T-helper 1 cell (primary cell): ENCODE results near the gene RGS11.
"Not testable (repeated sequence)": the region's sequence is repeated elsewhere in the genome, so short reads cannot be mapped to it uniquely, and the experiment has no call there.

Experiments
- DNase-seq, 5 donors: peaks; one replicate each; pipeline ENCODE4 v3.0.0-alpha.2; 2012 to 2020

RGS11 gene

DNA sequence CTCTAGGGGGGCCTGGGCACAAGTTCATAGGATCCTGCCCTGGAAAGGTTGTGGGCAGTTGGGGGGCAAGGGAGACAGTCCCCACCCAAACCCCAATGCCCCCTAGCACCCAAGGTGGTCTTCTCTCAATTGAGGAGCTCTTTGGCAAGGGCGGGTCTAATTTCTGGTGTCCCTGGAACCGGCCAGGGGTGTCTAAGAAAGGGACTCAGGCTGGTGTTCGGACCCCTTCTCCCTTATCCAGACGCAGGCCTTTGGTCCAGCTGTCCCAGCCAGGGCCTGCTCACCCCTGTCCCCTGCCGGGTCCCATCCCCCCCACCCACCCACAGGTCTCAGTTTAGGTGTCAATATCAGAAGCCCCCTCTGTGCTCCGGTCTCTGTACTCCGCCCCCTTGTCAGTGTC, 3.8 kb upstream of the RGS11 start:
- no peak for DNase-seq

DNA sequence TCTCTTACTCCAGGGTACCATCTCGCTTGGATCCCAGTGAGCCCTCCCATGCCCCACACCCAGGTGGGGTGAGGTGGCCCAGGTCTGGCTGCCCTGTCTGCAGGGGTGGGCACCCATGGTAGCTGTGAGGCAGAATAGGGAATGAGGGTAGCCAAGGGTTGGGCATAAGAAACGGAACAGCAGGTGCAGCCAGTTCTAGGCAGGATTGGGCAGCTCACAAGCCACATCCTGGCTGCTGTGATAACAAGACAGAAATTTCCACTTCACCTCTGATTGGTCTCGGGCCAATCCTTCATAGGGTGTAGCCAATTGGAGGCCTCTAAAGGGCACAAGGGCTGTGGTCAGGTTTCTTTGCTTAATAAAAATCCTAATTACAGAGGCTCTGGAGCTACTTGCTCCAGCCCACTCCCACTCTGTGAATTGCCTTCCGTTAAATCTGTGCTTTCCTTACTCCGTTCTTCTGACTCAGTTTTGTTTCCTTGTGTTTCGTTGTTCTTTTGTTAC, 3.2 kb upstream of the RGS11 start:
- peak in 3 of 5 donors; percentile 25 to 44 (median 39) for DNase-seq

DNA sequence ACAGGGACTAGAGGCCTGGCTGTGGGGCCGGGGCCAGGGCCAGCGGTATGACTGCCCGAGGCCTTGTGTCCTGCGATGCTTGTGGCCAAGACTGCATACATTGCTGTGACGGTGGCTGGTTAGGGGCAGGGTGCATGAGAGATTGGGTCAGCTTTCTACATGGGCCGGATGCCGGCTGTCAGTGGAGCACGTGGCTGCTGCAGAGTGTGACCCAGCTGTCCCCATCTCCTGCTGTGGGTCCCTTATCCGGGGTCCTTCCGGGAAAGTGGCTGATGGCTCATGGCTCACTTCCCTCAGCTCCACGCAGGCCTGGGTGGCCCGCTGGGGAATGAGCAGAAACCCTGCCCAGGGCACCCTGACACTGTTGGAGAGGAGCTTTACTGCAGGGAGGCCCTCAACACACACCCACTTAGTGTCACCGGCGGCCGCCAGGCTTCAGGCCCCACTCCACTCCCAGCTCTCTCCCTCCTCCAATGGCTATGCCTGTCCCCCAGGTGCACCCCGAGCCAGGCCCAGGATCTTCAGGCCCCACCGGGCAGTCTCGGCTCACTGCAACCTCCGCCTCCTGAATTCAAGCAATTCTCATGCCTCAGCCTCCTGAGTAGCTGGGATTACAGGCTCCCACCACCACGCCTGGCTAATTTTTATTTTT, 808 bp upstream of the RGS11 start:
- DNase-seq: no peak

DNA sequence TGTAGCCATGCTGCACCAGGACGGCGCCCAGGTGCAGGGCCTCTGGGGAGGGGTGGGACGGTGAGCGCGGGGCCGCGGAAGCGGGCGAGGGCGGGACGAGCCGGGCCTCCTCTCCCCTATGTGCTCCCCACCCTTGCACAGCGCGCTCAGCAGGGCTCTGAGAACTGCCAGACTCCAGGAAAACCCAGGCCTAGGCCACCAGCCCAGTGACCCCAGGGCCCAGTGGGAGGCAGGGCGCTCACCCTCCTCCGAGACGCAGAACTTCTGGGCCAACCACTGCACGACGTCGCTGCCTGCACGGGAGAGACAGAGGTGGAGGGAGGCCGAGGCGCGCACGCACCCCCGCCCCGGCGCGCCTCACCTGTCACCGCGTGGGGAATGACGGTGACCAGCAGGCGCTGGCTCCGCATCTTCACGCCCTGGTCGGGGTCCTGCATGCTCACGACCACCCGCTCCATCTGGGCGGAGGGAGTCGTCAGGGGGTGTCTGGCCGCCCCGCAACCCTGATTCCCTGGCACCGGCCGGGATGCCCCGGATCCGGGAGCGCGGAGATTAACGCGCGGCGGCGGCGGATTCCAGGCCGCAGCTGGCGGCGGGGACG, 603 bp downstream of the RGS11 start:
- no peak for DNase-seq

DNA sequence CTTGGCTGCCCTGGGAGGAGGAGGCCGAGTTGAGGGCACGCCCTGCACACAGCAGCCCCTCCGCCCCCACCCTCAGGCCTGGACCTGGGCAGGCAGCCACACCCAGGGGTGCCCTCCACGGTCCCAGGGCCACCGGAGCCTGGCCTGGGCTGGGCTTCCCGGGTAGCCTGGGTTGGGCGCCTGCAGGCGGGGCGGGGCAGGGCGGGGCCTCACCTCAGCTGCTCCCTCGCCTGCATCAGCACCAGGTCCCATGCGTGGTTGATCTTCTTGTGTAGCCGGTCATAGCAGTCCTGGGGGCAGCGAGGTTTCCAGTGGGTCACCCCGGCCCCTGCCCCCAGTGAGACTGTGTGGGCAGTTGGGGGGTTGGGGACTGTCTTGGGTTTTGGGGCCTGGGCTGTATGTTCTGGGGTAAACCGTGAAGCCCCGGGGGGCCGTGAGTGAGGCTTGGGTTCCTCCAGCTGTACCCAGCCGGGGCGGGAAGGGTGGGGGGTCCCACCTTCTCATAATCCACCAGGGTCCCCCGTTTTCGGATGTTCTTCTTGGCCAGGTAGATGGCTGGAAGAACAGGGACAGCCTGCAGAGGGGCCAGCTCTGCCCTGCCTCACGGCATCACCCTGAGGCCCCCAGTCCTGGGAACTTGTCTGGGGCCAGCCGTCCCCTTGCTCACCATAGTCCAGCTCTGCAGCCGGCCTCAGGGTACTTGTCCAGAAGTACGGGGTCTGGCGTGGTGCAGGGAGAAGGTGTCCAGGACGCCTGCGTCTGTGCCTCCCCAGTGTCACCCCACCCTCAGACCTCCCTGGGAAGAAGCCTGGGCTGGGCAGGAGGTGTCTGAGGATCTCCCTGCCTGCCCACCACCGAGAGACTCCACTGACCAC, 2.0 kb downstream of the RGS11 start:
- no peak for DNase-seq

DNA sequence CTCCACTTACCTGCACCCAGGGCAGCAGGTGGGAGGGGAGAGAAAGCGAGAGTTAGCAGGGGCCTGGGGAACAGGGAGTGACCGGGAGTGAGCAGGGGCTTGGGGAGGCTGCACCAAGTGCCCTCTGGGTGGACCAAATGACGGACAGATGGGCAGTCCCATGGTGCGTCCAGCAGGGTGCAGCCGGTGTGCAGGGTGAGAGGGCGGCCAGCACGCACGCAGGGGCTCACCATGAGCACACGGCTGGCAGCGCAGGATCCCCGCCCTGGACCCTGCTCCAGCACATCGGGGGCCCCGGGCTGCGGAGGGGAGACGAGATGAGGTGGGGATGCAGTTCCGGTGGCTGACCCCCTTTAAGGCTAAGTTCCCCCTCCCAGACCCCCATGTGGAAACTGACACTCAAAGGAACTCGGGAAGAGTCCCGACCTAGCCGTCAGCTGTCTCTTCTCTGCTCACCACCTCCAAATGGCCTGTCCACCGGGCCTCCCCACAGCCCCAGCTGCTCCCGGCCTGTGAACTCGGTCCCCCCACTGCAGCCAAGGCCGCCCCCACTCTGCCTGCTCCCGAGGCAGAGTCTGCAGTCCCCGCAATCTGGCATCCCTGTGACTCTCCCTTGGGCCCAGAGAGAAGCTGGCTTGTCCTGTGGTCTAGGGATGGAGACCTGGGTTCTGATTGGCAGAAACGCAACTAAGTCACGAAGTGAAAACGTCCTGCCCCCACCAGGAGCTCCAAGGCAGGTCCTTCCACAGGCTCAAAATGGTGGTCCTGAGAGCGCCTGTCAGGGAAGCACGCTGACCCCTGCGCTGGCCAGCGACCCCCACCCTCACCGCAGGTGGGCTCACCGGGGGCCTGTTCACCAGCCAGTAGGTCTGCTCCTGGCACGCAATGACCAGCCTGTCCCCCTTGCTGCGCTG, 2.9 kb downstream of the RGS11 start:
- no peak for DNase-seq

DNA sequence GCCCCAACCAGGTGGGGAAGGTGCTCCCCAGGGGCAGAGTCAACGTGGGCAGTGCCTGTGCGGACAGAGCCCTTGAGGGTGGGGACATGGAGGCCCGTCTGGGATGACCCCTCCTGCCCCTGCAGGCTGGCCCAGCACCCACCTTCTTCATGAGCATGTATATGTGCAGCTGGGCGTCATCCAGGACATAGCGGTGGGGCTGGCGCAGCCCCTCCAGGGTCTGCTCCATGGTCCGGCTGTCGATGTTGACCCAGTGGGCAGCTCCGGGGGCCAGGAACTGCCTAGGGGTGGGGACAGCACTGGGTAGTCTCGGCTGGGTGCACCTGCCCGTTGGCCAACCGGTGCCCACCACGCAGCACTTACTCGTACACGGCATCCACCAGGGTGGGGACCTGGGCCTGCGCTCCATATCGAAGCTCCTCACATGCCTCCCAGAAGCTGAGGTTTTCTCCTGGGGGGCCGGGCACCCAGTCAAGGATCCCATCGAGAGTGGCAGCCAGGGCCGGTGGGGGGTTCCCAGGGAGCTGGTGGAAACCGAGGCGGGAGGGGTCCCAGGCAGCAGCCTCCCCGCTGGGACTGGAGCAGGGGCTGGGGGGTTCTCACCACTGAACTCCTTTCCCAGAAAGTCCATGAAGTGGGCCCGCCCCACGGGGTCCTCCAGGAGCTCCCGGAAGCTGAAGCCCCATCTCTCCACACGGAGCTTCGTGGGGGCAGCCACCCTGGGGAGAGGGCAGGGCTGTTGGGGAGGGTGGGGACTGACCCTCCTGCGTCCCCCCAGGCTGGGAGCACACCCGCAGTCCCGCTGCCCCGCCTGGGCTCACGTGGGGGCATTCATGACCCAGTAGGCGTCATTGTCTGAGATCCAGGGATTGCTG, 5.1 kb downstream of the RGS11 start:
- no peak for DNase-seq

DNA sequence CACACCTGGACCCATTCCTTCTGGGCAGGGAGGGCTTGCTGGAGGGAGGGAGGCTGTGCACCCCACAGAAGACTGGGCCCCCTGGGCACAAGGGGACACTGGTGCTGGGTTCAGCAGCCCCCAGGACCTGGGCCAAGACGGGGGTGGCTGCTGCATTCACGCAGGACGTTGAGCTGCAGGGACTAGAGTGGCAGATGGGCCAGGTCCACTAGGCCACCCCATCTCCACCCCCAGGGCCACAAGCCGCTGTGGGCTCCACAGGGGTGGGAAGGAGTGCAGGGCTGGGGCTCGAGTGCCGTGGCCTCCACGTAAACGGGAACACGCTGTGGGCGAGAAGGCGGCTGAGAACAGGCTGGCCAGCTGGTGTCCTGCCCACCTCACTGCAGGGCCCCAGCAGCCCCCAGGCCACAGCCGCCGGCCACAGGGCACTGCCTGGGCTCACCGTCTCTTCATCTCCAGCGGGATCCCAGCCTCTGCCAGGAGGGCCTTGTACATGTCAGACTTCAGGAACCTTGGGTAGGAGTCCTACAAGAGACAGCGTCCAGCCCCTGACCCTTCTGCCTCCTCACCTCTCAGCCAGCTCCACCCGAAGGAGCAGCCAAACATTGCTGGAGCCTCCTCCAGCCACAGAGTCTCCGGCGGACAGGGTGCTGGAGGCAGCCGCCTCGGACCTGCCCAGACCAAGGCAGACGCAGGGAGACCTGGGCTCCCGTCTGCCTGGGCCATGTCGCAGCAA, 6.5 kb downstream of the RGS11 start:
- no peak for DNase-seq

DNA sequence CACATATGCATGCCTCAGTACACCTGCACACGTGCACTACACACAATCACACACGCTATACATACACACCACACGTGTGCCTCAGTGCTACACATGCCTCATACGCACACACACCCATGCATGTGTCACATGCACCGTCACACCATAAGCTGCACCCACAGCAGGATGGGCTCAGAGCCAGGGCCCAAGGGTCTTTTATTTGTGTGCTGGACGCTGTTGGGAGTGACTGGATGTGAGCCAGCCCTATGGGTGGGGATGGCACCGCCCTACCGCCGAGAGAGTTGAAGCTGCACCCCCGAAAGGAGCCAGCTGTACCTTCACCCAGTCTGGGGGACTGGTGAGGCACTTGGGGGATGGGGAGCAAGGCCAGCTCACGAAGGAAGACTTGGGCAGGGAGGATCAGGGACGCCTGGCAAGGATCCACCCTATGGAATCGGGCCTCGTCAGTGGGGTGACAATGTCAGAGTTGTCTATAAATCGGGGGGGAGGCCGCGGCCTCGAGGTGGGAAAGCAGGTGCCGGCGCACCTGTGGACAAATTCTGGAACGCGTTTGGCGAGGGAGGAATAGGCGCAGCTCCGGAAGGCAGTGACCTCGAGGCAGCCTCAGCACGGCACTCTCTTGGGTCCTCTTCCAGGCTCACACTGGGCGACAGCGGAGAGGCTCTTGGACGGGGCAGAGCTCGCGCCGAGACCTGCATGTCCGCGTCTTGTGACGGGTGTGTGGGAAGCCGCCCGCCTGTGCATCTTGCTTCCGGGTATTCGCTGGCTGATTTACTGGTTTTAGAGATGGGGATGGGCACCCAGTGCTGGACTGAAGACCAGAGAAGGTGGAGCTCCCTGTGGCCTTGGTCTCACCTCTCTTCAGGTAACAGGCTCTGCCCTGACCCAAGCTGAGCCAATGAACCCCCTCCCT, 7.3 kb downstream of the RGS11 start:
- no peak for DNase-seq

DNA sequence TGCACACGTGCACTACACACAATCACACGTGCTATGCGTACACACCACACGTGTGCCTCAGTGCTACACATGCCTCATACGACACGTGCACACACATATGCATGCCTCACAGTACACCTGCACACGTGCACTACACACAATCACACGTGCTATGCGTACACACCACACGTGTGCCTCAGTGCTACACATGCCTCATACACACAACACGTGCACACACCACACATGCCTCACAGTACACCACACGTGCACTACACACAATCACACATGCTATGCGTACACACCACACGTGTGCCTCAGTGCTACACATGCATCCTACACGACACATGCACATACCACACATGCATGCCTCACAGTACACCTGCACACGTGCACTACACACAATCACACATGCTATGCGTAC, 8.2 kb downstream of the RGS11 start:
- DNase-seq: not testable (repeated sequence)

DNA sequence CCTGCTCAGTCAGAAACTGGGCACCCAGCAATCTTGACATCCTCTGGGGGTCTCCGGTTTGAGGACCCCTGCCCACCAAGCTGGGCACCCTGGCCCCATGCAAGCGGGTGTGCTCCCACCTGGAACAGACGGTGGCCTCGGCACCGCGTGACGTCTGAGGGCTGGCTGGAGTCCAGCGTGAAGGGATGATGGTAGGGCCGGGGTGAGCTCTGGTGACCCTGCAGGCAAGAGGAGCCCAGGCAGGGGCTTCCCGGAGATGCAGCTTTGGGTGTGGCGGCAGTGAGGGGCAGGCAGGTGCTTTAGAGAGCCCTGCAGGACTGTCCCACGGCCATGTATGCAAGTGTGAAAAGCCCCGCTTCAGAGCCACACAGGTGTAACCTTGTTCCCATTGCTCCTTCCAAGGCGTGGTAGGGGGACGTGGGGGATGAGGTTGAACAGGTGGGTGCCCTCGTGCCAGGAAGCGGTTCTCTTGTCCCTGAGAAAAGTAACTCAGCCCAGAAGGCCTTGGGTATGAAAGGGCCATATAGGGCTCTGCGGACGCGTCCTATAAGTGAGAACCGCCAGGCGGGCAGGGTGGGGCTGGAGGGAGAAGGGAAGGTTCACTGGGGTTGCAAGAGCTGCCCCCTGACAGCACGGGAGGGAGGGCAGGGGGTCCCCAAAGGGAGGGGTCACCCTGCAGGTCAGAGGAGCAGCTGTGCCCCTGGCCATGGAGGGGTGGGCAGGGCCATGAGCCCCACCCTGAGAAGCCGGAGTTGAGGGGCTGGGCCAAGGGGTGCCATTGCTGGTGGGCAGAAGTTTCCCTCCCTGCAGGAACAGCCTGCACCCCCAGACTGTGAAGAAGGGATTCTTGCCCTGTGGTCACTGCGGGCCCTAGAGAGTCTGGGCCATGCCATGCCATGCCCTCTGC, 9.2 kb downstream of the RGS11 start:
- DNase-seq: no peak

DNA sequence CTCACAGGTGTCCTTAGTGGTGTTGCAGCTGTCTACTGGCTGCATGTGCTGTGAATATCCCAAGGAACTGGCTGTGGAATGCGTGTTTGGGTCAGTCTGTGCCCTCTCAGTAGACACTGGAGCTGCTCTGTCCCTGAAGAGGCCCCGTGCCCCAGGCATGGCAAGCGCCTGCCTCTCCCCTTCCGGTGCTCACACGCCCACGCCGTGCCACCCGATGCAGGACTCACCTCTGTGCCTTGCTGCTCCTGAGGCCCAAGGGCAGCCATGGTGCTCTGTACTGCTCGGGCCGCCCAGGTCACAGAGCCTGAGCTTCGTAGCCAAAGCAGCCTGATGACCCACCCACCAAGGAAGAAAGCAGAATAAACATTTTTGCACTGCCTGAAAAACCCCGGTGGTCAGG, 10.0 kb downstream of the RGS11 start:
- no peak for DNase-seq

DNA sequence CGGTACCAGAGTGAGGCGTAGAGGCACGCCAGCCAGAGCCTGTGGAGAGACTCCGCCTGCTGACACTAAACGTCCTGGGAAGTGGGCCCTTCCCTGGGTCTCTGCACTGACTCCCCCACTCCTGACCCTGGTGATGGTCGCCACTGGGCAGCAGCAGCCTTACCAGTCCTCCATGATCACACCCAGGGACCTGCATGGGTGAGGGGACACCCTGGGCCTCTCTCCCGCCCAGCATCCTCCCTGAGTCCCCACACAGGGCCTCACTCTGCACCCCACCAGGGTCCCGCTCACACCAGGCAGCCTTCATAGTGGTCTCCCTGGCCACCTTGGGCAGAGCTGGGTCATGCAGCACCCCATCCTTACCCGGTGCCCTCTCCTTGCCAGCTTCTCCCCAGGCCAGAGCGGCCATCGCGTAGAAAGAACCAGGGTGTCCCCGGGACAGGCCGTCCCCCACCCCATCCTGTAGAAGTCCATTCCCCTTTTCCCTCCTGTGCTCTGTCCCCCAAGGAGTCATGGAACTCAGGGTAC, 10.7 kb downstream of the RGS11 start:
- no peak for DNase-seq

DNA sequence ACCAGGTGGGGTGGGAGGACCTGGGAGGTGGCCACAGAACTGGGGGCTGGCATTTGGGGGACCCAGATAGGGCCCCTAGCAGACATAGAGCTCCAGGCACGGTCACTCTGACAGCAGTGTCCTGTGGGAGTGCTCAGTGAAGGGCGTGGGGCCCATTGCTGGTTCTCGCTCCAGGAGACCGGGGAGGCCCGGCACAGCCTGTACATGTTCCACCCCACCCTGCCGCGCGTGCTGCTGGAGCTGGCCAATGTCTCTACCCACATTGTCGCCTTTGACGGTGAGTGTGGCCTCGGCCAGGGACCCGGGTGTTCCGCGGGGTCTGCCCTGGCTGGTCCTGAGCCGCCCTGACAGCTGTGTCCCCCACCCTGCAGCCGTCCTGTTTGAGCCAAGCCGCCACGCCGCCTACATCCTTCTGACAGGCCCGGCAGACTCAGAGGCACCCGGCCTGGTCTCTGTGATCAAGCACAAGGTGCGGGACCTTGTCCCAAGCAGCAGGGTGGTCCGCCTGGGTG, 11.2 kb downstream of the RGS11 start:
- DNase-seq: no peak

DNA sequence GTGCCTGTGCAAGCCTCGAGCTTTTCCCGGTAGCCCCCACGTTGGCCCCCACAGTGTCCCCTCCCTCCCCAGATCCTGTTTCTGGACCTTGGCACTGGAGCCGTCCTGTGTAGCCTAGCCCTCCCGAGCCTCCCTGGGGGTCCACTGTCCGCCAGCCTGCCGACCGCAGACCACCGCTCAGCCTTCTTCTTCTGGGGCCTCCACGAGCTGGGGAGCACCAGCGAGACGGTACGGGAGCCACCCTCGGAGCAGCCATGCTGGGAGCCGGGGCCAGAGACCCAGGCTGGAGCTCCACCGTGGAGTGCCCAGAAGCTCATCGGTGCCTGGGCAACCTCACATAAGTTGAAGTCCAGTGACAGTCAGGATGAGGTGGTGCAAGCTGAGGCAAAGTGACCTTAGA, 11.8 kb downstream of the RGS11 start:
- no peak for DNase-seq

DNA sequence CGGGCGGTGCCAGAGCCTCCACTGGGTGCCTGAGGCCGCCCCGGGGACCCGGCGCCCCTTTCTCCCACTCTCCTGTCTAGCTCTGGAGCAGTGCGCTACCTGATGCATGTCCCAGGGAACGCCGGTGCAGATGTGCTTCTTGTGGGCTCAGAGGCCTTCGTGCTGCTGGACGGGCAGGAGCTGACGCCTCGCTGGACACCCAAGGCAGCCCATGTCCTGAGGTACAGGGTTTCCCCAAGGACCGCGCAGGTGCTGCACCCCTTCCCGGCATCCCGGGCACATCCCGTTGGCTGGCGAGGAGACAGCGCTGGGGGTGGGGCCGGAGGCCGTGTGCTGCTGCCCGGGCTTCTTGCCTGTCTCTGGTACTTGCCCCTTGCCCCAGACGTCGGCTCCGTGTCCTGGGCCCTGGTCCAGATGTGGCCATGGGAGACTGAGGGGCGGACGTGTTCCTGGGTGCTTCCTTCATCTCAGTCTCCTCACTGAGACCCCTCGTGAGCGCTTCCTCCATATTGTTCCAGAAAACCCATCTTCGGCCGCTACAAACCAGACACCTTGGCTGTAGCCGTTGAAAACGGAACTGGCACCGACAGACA, 12.5 kb downstream of the RGS11 start:
- DNase-seq: no peak

DNA sequence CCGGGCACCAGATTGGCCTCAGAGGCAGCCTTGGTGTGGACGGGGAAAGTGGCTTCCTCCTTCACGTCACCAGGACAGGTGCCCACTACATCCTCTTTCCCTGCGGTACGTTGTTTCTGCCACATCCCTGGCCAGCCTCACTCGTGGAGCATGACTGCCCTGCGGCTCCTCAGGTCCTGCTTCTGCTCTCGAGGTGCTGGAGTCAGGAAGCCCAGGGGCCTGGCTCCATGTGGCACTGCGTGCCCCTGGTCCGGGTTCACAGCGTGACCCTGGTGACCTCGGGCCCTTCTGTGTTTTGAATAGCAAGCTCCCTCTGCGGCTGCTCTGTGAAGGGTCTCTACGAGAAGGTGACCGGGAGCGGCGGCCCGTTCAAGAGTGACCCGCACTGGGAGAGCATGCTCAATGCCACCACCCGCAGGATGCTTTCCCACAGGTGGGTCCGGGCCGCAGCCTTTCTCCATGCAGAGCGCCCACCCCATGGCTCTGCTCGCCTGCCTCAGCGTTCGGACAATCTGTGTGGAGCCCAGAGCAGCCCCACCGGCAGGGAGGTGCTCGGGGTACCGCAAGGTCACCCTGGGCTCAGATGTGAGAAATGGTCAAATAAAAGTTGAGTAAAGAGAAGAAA, 13.5 kb downstream of the RGS11 start:
- no peak for DNase-seq
